ENCODE results near the gene MMRN2. TPM values are rescaled to one million over a fixed set of nuclear protein-coding genes. Genes with fewer than 3 reads are reported as not detected.
"Not testable (repeated sequence)": the region's sequence is repeated elsewhere in the genome, so short reads cannot be mapped to it uniquely, and the experiment has no call there.

Gene MMRN2
- total RNA-seq, 1 experiment from 2014 or later: 1.9 TPM

DNA sequence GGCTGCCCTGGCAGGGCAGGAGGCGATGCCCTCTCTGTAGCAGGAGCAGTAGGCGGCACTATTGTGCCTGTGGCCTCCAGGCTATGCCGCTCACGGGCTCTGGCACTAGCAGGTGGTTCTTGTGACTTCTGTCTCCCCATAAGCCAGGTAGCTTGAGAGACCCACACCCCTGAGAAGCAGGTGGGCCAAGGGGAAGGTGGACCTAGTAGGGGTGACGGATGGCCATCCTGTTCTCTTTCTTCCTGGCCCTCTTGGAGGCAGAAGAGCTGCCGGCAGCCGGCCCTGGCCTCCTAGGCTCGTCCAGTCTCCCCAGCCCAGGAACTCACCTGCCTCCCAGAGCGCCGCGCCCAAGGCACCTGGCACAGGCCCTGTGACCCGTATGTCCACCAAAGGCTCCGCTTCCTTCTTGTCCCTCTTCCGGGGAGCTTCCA, 15.4 kb downstream of the MMRN2 start:
- no peak for DNase-seq (ENCODE audit: low read depth)

- no peak for DNase-seq (ENCODE audit: low read depth)
Observed at GRCh38 chr10:86941426-86941825, 16.0 kb downstream of the MMRN2 start.

GRCh38 chr10:86940677-86941076, 16.7 kb downstream of the MMRN2 start:
- no peak for DNase-seq (ENCODE audit: low read depth)

GRCh38 chr10:86940076-86940475, 17.3 kb downstream of the MMRN2 start:
- not testable (repeated sequence) for DNase-seq (ENCODE audit: low read depth)

GRCh38 chr10:86938260-86938659, 19.2 kb downstream of the MMRN2 start:
- no peak for DNase-seq (ENCODE audit: low read depth)

GRCh38 chr10:86937502-86938154, 19.8 kb downstream of the MMRN2 start:
- DNase-seq (ENCODE audit: low read depth): no peak

- DNase-seq (ENCODE audit: low read depth): peak; percentile 53
Observed at GRCh38 chr10:86936661-86937501, 20.5 kb downstream of the MMRN2 start.

- not testable (repeated sequence) for DNase-seq (ENCODE audit: low read depth)
Observed at GRCh38 chr10:86934162-86934711, 23.2 kb downstream of the MMRN2 start.

- DNase-seq (ENCODE audit: low read depth): no peak
Observed at GRCh38 chr10:86932674-86933073, 24.7 kb downstream of the MMRN2 start.

- peak; percentile 15 for DNase-seq (ENCODE audit: low read depth)
Observed at GRCh38 chr10:86931872-86932271, 25.5 kb downstream of the MMRN2 start.

GRCh38 chr10:86929468-86930380, 27.7 kb downstream of the MMRN2 start:
- DNase-seq (ENCODE audit: low read depth): no peak

DNA sequence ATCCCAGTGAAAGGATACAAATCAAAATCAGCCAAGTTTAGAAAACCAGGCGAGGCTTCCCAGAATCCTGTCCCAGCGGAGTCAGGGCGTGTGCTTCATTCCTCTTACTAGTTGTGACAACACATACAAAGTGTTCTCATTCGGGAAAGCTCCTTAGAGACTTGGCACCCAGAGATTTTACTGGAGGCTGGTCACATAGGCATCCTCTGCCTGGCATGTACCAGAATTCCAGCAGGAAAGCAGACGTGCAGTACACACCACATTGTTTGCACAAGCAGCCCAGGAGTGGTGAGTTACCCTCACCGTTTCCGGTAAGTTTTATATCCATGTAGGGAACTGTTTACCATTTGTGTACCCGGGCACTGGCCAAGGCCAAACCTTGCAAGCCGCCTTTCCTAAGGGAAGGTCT, 34.9 kb downstream of the MMRN2 start:
- DNase-seq (ENCODE audit: low read depth): no peak

DNA sequence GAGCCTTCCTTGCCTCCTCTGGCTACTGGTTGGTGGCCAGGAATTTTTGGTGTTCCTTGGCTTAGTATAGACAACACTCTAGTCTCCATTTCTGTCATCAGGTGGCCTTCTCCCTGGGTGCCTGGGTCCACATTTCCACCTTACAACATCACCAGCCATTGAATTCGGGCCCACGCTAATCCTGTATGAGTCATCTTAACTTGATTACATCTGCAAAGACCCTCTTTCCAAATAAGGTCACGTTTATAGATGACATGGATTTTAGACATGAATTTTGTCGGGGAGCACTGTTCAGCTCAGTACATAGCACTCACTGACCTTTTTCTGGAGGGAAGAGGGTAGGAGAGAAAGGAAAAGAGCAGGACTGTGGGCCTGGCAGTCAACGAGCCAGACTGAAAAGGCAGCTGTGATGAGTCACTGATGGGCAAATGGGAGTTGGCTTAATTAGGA, 39.4 kb downstream of the MMRN2 start:
- peak; percentile 63 for DNase-seq (ENCODE audit: low read depth)

DNA sequence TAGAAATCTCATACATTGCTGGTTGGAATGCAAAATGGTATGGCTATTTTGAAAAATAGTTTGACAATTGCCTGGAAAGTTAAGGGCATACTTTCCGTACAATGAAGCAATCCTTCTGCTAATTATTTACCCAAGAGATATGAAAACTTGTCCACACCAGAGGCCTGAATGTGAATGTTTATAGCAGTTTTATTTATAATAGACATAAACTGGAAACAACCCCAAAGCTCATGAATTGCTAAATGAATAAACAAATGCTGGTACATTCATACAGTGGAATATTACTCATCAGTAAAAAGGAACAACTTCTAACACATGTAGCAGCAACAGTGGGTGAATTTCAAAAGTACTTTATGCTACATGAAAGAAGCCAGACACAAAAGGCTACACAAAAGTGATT, 42.7 kb downstream of the MMRN2 start:
- DNase-seq (ENCODE audit: low read depth): no peak

DNA sequence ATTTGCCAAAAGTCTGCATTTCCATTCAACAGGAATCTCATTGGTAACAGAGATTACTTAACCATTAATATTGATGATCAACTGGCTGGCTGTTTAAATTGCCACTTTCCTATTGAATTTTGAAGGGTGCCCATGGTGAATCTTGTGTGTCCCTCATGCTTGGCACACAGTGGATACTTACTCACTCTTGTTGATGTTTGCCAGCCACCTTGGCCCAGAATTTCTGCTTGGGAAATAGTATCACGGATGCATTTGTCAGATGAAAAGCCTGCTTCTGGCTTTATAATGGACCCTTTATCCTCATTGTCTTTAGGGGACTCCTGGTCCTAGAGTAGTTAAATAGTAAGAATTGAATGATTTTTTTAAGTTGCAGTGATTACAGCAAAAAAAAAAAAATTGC, 52.0 kb downstream of the MMRN2 start:
- DNase-seq (ENCODE audit: low read depth): no peak

GRCh38 chr10:86904600-86904999, 52.8 kb downstream of the MMRN2 start:
- no peak for DNase-seq (ENCODE audit: low read depth)

- DNase-seq (ENCODE audit: low read depth): no peak
Observed at GRCh38 chr10:86900955-86901354, 56.5 kb downstream of the MMRN2 start.

- peak; percentile 54 for DNase-seq (ENCODE audit: low read depth)
Observed at GRCh38 chr10:86899670-86900276, 57.6 kb downstream of the MMRN2 start.

DNA sequence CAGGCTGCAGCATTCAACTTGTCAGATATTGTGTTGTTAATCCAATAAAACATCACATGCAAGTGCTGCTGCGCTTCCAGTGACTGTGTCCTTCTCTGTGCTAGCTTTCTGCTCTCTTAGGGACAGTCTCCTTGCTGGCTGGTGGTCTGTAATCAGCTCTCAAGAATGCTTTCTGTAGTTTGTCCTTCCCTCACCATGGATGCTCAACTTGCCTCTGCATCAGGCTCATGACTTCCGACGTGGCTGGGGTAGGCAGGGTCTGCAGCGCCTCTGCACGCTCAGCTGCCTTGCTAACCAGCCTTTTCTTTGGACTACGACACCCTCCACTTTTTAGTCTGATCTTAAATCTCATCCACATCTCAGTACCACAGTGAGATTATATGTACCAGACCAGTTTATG, 58.3 kb downstream of the MMRN2 start:
- no peak for DNase-seq (ENCODE audit: low read depth)

DNA sequence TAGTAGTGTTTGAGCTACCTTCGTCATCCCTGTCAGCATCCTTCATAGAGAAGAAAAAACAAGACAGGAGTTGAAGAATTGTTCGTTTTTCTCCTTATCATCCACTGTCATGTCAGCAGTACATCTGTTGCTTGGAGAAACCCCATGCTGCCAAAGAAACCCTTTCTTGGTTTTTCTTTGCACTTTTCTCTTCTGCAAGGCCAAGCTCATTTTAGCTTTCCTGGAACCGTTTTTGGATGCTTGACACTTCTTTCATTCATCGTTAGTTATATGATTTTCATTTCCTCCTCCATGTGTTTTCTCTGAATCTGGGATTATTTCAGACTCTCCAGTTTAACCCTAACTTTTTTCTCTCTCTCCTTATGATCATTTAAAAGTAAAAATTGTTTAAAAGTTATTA, 58.9 kb downstream of the MMRN2 start:
- no peak for DNase-seq (ENCODE audit: low read depth)

- no peak for DNase-seq (ENCODE audit: low read depth)
Observed at GRCh38 chr10:86889997-86890396, 67.4 kb downstream of the MMRN2 start.

Measured in LHCN-M2 (cell line).